ENCODE results near the gene PLEKHA1.

PLEKHA1 gene

DNA sequence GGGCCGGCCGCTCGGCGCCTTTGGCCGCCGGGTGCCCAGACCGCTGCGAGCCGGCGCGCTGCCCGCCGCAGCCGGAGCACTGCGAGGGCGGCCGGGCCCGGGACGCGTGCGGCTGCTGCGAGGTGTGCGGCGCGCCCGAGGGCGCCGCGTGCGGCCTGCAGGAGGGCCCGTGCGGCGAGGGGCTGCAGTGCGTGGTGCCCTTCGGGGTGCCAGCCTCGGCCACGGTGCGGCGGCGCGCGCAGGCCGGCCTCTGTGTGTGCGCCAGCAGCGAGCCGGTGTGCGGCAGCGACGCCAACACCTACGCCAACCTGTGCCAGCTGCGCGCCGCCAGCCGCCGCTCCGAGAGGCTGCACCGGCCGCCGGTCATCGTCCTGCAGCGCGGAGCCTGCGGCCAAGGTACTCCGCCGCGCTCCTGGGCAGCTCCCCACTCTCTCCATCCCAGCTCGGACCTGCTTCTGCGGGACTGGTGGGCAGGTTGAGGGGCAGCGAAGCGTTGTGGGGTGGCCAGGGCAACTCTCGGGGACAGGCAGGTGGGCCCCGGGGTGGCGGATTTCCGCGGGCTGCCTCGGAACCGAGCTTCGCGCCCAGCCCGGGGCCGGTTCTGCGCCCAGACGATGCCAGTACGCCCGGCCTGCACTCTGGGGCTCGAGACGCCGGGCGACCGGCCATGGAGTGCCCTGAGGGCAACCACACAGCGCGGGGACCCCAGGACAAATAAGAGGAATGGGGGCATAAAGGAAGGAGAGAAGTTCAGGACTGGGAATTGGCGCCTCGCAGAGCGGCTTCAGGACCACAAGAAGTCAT is 87.4 kb downstream of the PLEKHA1 start:
- DNase-seq (ENCODE audit: low spot score), result no peak

DNA sequence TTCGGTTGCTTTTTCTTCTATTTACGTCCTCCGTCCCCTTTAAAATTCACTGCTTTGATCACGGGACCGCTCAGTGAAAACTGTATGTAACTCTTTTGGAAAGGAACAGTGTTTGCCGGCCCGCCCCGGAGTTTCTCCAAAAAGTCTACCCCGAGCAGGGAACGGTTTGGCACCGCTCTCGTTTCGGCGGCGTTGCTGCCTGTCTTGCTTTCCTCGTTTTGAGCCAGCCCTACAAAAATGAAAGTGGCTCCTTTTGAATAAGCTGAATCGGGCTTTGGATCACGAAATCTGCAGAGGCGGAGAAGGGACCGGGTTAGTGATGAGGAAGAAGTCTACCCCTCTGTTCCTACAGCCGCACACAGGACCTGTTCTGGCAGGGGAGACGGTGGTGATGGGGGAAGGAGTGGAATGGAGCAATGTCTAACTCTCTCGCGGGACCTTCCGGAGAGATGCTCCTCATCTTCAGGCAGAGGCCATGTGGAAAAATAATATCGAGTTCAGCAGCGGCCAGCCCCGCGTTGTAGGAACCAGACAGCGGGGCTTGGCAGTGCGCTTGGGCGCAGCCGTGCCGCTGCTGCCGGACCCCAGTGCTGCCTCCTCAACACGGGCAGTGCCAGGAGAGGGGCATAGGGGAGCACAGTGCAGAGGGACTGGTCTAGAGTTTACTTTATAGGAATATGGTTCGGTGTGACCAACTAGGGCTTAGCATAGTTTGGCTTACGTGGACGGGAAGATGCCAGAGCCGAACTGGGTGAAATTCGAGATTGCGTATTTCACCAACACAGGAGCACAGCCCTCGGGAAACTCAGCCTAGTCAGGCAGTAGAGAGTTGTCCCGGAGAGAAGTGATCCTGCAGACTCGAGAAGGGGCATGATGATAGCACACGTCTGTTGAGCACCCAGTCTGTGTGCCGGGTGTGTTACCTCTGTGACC is 88.3 kb downstream of the PLEKHA1 start:
- no peak for DNase-seq (ENCODE audit: low spot score)

DNA sequence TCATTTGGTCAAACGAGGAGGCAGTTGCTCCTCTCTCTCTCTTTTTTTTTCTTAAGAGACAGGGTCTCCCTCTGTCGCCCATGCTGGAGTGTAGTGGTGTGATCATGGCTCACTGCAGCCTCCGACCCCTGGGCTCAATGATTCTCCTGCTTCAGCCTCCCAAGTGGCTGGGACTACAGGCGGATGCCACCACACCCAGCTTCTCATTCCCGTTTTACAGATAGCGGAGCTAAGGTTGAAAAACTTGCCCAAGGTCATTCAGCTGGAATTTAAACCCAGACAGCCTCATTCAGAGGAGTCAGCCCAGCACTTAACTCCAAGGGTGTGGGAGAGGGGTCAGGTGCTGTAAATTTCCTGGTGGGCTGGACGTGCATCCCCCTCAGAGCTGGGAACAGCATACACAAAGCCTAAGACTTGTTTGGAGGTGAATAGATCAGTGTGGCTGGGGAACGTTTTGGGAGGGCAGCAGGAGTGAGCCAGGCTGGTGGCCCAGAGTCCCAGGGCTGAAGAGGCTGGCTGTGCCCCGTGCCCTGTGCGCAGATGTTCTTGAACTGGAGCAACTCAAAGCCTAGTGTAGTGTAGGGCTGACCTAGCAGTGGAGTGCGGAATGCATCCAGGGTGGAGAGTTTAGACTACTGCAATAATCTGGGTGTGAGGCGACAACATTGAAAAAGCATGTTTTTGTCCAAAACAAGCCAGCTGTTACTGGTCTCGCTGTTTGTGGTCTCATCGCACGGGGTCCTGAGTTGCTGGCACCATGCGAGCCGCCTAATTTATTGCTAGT is 89.2 kb downstream of the PLEKHA1 start:
- DNase-seq (ENCODE audit: low spot score), result no peak

- no peak for DNase-seq (ENCODE audit: low spot score)
Observed at GRCh38 chr10:122464250-122464510, 89.7 kb downstream of the PLEKHA1 start.

- no peak for DNase-seq (ENCODE audit: low spot score)
Observed at GRCh38 chr10:122464586-122464985, 90.1 kb downstream of the PLEKHA1 start.

- no peak for DNase-seq (ENCODE audit: low spot score)
Observed at GRCh38 chr10:122465401-122466040, 91.0 kb downstream of the PLEKHA1 start.

DNA sequence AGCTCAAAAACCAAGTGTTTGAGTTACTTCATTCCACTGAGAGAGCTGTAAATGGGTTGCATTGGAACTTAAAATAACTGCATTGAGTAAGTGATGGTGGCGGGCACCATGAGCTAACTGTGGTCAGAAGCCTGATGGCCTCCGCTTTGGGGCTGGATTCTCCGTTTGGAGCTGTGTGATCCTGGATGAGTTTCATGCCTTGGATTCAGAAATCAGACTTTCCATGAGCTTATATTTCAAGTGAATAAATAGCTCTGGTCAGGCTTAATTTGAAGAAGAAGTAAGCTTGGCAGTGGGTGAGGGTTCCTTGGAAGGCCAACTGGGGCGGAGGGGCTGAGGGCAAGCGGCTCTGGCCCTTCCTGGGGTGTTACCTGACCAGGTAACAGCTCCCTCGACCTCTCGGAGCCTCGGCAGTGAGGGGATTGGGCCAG is 92.5 kb downstream of the PLEKHA1 start:
- no peak for DNase-seq (ENCODE audit: low spot score)

DNA sequence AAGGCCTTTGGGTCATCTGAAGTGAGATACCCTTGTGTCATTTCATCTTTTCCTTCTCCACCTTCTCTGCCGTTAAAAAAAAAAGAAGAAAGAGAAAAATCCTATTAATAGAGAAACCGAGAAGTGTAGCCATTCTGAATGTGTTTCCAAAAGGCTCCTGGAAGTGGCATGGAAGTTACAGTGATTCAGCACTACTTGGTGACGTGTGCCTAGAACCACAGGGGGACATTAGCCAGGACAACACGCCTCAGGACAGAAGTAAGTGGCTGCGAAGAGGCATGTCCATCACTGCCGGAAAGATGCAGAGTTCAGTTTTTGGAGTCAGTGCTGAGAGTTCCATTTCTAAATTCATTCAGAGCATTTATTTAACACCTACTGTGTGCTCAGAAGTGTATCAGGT is 93.2 kb downstream of the PLEKHA1 start:
- no peak for DNase-seq (ENCODE audit: low spot score)

DNA sequence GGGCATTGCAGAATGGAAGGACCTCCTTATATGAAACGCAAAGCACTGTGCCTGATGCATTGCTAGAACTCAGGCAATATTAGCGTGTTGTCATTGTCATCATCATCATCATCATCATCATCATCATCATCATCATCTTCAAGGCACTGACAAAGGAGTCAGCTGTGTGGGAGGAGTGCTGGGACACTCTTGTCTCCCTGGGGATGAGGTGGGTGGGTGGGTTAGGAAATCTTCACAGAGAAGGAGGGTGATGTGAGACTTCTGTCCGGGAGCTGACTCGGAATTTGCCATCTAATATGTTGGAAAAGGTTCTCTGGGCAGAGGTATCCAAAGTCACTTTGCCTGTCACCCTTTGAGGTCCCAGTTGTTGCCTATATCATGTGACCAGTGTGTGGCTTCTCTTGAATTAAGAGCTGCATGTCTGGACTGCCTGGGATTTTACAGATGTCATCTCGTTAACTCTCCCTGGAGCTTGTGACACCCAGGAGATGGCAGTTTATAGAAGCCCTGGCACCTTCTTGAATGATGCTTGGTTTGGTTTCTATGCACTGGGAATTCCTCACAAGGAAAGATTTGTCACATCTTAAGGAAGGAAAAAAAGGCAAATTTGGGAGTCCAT is 93.9 kb downstream of the PLEKHA1 start:
- DNase-seq (ENCODE audit: low spot score), result no peak

DNA sequence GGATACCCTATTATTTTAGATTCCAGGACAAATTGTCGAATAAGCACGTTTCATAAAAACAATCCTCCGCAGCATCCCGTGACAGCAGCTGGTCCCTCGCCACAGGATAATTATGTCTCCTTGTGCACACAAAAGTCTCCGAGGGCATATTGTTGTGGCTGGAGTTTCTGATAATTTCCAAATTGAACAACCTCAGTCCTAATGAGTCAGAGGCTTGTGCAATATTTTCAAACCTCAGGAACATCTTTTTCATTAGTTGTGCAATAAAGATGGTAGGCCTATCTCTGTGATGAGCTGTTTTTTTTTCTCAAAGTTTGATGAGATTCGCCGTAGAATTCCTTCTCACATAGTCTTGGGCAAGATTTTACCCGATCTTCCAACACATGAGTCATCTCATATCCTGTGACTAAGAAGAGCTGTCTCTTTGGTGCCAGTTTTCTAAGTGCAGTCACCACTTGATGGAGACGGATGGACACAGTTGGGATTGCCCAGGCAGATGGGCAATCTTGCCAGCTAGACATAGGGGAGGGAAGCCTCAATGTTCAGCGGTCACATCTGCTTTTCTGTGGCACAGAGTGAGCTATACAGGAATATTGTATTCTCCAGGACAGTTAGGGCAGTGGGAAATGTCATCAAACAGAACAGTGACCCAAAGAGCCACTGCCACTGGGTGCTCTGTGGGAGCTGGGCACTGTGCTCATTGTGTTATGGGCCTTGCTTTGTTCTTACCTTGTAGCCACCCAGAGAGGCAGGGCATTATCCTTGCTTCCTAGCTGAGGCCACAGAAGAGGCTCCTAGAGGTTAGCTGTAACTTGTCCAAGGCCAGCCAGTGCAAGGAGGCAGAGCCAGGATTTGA is 94.6 kb downstream of the PLEKHA1 start:
- no peak for DNase-seq (ENCODE audit: low spot score)

- no peak for DNase-seq (ENCODE audit: low spot score)
Observed at GRCh38 chr10:122469848-122470247, 95.3 kb downstream of the PLEKHA1 start.

- no peak for DNase-seq (ENCODE audit: low spot score)
Observed at GRCh38 chr10:122471531-122472177, 97.1 kb downstream of the PLEKHA1 start.

- DNase-seq (ENCODE audit: low spot score), result no peak
Observed at GRCh38 chr10:122473116-122473515, 98.6 kb downstream of the PLEKHA1 start.

DNA sequence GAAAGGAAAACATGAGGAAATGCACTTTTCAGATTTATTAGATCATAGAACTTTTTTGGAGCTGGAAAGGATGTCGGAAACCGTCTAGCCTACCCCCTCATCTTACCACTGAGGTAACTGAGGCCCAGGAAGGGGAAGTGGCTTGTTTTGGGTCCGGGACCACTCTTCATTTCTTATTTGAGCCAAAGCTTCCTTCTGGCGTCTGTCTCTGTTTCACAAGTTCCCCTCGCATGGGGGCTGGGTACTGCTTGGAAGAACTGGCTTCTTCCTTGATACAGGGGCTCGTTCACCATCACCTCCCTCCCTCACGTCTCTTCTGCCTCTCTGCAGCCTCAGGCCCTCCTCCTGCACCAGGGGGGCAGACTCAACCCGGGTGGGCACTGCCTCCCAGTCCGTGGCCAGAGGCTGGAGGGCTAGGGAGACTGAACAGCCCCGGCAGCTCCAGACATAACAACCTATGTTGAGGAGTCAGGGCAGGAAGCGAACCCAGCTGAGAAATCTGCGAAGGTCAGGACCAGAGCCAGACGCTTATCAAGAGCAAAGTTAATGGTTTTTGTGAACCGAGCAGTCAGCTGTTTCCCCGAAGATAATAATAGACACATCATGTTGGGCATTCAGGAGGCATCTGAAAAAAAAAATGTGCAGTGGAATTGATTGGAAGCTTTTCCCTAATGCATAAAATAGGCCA is 99.8 kb downstream of the PLEKHA1 start:
- no peak for DNase-seq (ENCODE audit: low spot score)

GRCh38 chr10:122475100-122475499 is 100.6 kb downstream of the PLEKHA1 start:
- DNase-seq (ENCODE audit: low spot score), result peak; percentile 14

GRCh38 chr10:122475591-122476332 is 101.3 kb downstream of the PLEKHA1 start:
- no peak for DNase-seq (ENCODE audit: low spot score)

GRCh38 chr10:122476333-122476695 is 101.8 kb downstream of the PLEKHA1 start:
- DNase-seq (ENCODE audit: low spot score), result no peak

GRCh38 chr10:122477436-122477835 is 102.9 kb downstream of the PLEKHA1 start:
- DNase-seq (ENCODE audit: low spot score), result no peak

DNA sequence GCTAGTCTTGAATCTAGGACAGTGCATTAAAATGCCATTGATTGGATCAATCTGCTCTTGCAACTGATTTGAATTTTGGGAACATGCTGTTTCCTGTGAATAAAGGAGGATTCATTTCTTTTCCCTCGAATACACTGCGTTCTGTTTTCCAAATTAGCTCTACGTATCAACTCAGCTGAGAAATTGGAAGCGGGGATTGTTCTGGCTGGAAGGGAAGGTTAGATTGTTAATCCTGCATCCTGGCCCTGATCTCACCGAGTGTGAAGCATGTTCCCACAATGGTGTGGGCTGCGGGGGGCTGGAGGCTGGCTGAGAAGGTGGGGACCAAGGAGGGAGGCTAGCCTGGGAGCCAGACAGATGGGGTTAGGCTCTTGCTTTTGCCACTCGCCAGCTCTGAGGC is 104.5 kb downstream of the PLEKHA1 start:
- peak; percentile 14 for DNase-seq (ENCODE audit: low spot score)

All from cerebellar cortex (tissue), 1 donor.